ENCODE data around the gene NUDT16L1. TPM values are rescaled to one million over a fixed set of nuclear protein-coding genes. Genes with fewer than 3 reads are reported as not detected.

The NUDT16L1 gene
- total and polyA plus RNA-seq, 2 of the 8 experiments (the other 6 are each of a cell fraction or from before 2014, with no cell fraction given) = 34.8 to 77.3 TPM

DNA sequence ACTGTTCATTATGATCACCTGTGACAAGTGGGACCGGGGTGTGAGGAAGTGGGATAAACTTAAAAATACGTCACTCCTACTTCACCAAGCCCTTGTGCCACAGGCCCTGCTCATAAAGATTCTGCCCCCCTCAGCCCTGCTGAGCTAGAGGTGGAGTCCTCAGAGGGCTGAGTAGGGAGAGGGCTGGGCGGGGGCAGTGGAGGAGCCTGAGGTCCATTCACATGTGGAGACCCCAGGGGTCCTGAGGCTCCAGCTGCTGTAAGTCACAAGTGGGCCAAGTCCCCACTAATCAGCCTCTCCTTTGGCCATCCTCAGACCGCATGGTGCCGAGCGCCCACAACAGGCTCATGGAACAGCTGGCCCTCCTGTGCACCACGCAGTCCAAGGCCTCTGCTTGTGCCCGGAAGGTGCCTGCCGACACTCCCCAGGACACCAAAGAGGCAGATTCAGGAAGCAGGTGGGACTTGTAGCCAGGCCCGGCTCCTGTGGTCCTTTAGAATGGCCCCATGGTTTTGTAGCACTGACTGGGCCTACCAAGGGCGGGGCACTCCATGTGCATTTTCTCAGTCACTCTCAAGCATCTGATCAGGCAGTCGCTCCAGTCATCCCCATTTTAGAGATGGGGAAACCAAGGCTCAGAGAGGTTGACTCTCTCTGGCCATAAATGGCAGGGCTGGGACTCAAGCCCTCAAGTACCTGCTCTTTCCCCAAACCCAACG, 51.4 kb downstream of the NUDT16L1 start:
- Histone ChIP-seq H3K4me1 (replicated peaks in 1 of 4; ENCODE audit: control insufficient read depth in 3 of 4, insufficient read depth in 4 of 4, low read length in 3 of 4) (peaks cover 4 to 9% (median 6%) of the 10 kb centered on the region in 4 experiments), H2AK5ac (ENCODE audit: low read depth, low read length) (no peak overlapping the region), H2BK15ac (ENCODE audit: low read length) (no peak overlapping the region), H3K4ac (replicated peaks; ENCODE audit: insufficient read length, low read depth, low read length) (no peak overlapping the region), H4K20me1 (replicated peaks in 1 of 2; ENCODE audit: control insufficient read depth in 1 of 2, insufficient read depth in 2 of 2, low read length in 2 of 2) (no peaks in the 10 kb centered on the region), H3K56ac (replicated peaks; ENCODE audit: insufficient read length, low read depth, low read length) (no peak overlapping the region), H2BK12ac (ENCODE audit: low read depth, low read length) (no peak overlapping the region), H3K4me2 (ENCODE audit: insufficient read depth in 1 of 2, low read depth in 2 of 2, low read length in 2 of 2) (no peak overlapping the region), H2BK5ac (ENCODE audit: low read depth, low read length) (no peak overlapping the region), H3K27ac (ENCODE audit: low read depth, low read length) (peak overlapping the region; percentile 33; the same call in 1 of the 2 replicates), H3K4me3 (ENCODE audit: extremely low read depth in 1 of 4, insufficient read depth in 2 of 4, low read depth in 3 of 4, low read length in 4 of 4) (no peak overlapping the region), H3K9me3 (ENCODE audit: insufficient read depth in 2 of 2, low read depth in 1 of 2, low read length in 1 of 2) (no peaks in the 10 kb centered on the region), H2BK120ac (replicated peaks; ENCODE audit: low read depth, low read length) (no peak overlapping the region), H3K79me1 (ENCODE audit: low read depth, low read length) (no peaks in the 10 kb centered on the region), H3K79me2 (ENCODE audit: control insufficient read depth in 1 of 2, insufficient read depth in 2 of 2, low read length in 2 of 2) (no peaks in the 10 kb centered on the region), H2BK20ac (ENCODE audit: low read length) (0 out of 2 replicates have a peak overlapping the region, but pooled peaks have one; percentile 61), H3K23ac (ENCODE audit: insufficient read length) (no peak overlapping the region), H4K5ac (ENCODE audit: insufficient read length, low read depth, low read length) (peak overlapping the region; percentile 25), H4K91ac (replicated peaks; ENCODE audit: insufficient read length, low read length) (peak overlapping the region; percentile 44), H3K23me2 (ENCODE audit: low read depth, low read length) (no peaks in the 10 kb centered on the region), H3K36me3 (ENCODE audit: control insufficient read depth in 2 of 4, insufficient read depth in 4 of 4, low read length in 3 of 4) (no peaks in the 10 kb centered on the region), H3K27me3 (replicated peaks in 1 of 4; ENCODE audit: control insufficient read depth in 3 of 4, extremely low read depth in 1 of 4, insufficient read depth in 3 of 4, low read length in 3 of 4) (no peaks in the 10 kb centered on the region), H4K8ac (ENCODE audit: extremely low read depth, insufficient read depth, low read length) (peak overlapping the region; percentile 97), H3K9ac (replicated peaks in 1 of 4; ENCODE audit: extremely low read depth in 1 of 4, low read depth in 3 of 4, low read length in 3 of 4) (no peak overlapping the region), H3K18ac (ENCODE audit: extremely low read depth, low read length) (no peak overlapping the region), H2AFZ (ENCODE audit: low read length) (no peak overlapping the region), H3K14ac (ENCODE audit: insufficient read length) (no peak overlapping the region)
- ChIA-PET POLR2A (ENCODE audit: partially characterized antibody) (interaction anchor here (0.5 to 3.1 kb wide), 6 partner anchors 8 to 57 kb away, joined by 3 to 12 read pairs (median 4); partner anchors contain the start of genes ANKS3, DNAAF8, NUDT16L1 and SEPTIN12), CTCF (ENCODE audit: partially characterized antibody) (interaction anchor here (1.0 to 1.1 kb wide), 2 partner anchors 10 to 16 kb away, joined by 3 to 6 read pairs; partner anchors contain the start of genes ANKS3 and DNAAF8)
- 85% methylated on average over 13 of the region's 13 CpGs; no CpG with 5 or more reads in 1 of the 2 experiments for WGBS, 2 experiments (ENCODE audit: extremely low coverage in 1 of 2, insufficient coverage in 1 of 2, insufficient read length in 1 of 2, insufficient replicate concordance in 2 of 2, low coverage in 1 of 2, low lambda C conversion rate in 2 of 2, missing lambda C conversion rate in 1 of 2)
- DNase-seq (ENCODE audit: low read depth in 1 of 2, low spot score in 2 of 2) (no peak), FAIRE-seq (no peak)
- TF ChIP-seq BACH1 (IDR thresholded peaks at IDR 0.05; ENCODE audit: low read length) (no peak), JUN (IDR thresholded peaks at IDR 0.05; ENCODE audit: low read depth, low read length) (no peak), CHD1 (IDR thresholded peaks at IDR 0.05; ENCODE audit: low read depth, low read length) (no peak), JUND (IDR thresholded peaks at IDR 0.05; ENCODE audit: low read length) (no peak), KDM1A (IDR thresholded peaks at IDR 0.05; ENCODE audit: borderline replicate concordance, low read length) (peak; percentile 68), TAF7 (optimal IDR thresholded peaks at IDR 0.05; ENCODE audit: borderline replicate concordance, low read depth, low read length) (no peak), HDAC2 (IDR thresholded peaks at IDR 0.05; ENCODE audit: borderline replicate concordance in 1 of 2, low read depth in 2 of 2, low read length in 2 of 2) (0 out of 4 replicates have a peak, but pooled peaks of 1 of the 2 experiments have one; percentile 55), RAD21 (IDR thresholded peaks at IDR 0.05 in 1 of 2, conservative IDR thresholded peaks at IDR 0.05 in 1 of 2; ENCODE audit: low read depth in 2 of 2, low read length in 2 of 2) (no peak), BCL11A (IDR thresholded peaks at IDR 0.05; ENCODE audit: low read depth in 2 of 2, low read length in 2 of 2) (no peak), SIN3A (conservative IDR thresholded peaks at IDR 0.05 in 1 of 2, IDR thresholded peaks at IDR 0.05 in 1 of 2; ENCODE audit: low read depth in 1 of 2, low read length in 2 of 2) (no peak), EGR1 (IDR thresholded peaks at IDR 0.05; ENCODE audit: borderline replicate concordance, low read depth, low read length) (no peak)

All from H1 (cell line).